Subcutaneous abdominal adipose tissue (tissue), 5 donors: Measurements from ENCODE around the gene TEX13A.
"Not testable (repeated sequence)": the region's sequence is repeated elsewhere in the genome, so short reads cannot be mapped to it uniquely, and the experiment has no call there.

Source experiments
- H3K27ac ChIP-seq: one replicate; pipeline ENCODE4 v1.7.0; 2013; ENCODE audit warnings: low read depth, mild to moderate bottlenecking, inconsistent platforms, low read length, moderate library complexity
- H3K27me3 ChIP-seq, 5 donors: one replicate each; pipeline ENCODE4 v1.7.0; 2013; ENCODE audit warnings: low read length in 5 of 5, inconsistent platforms in 1 of 5; ENCODE audit not compliant: control insufficient read depth in 5 of 5, insufficient read depth in 4 of 5
- H3K36me3 ChIP-seq, 5 donors: one replicate each; pipeline ENCODE4 v1.7.0; 2013; ENCODE audit warnings: low read length in 5 of 5; ENCODE audit not compliant: control insufficient read depth in 5 of 5, insufficient read depth in 5 of 5
- H3K4me1 ChIP-seq, 5 donors: one replicate each; pipeline ENCODE4 v1.7.0; 2013; ENCODE audit warnings: low read length in 5 of 5, mild to moderate bottlenecking in 3 of 5, moderate library complexity in 1 of 5; ENCODE audit not compliant: control insufficient read depth in 5 of 5, insufficient read depth in 5 of 5
- H3K4me3 ChIP-seq, 5 donors: one replicate each; pipeline ENCODE4 v1.7.0; 2013; ENCODE audit warnings: low read length in 5 of 5, low read depth in 1 of 5
- H3K9ac ChIP-seq, 5 donors: one replicate each; pipeline ENCODE4 v1.7.0; 2013; ENCODE audit warnings: low read length in 5 of 5, mild to moderate bottlenecking in 4 of 5, moderate library complexity in 3 of 5
- H3K9me3 ChIP-seq, 5 donors: one replicate each; pipeline ENCODE4 v1.7.0; 2013; ENCODE audit warnings: low read length in 5 of 5; ENCODE audit not compliant: control insufficient read depth in 5 of 5
- donor health status: healthy.
- donor health status: healthy.
- donor health status: healthy.
- donor health status: healthy.
- donor health status: healthy.

TEX13A gene

GRCh38 chrX:105220636-105221035 lies at the start of gene TEX13A:
TEX13A (minus strand) TSS chrX:105220694; CDS start chrX:105220397, 297 bp downstream.
- H3K27ac ChIP-seq = no peak within 1 kb of the TSS
- peaks cover 0 to 10% (median 0%) of the 10 kb centered on the region in 5 donors for H3K9me3 ChIP-seq
- peaks cover 0 to 9% (median 3%) of the 10 kb centered on the region in 5 donors for H3K27me3 ChIP-seq
- no peak within 1 kb of the TSS for H3K9ac ChIP-seq
- H3K4me3 ChIP-seq = no peak within 1 kb of the TSS
- H3K36me3 ChIP-seq = no peaks in the 10 kb centered on the region
- no peaks in the 10 kb centered on the region for H3K4me1 ChIP-seq

GRCh38 chrX:105269386-105269785 lies 48.9 kb upstream of the TEX13A start:
- H3K27ac ChIP-seq = no peak overlapping the region
- H3K4me3 ChIP-seq = no peak overlapping the region
- peaks cover 0 to 4% (median 0%) of the 10 kb centered on the region in 5 donors for H3K4me1 ChIP-seq
- H3K9ac ChIP-seq = no peak overlapping the region
- H3K27me3 ChIP-seq = peaks cover 0 to 13% (median 5%) of the 10 kb centered on the region in 5 donors
- no peaks in the 10 kb centered on the region for H3K9me3 ChIP-seq
- H3K36me3 ChIP-seq = no peaks in the 10 kb centered on the region

GRCh38 chrX:105267167-105267566 lies 46.7 kb upstream of the TEX13A start:
- Histone ChIP-seq H3K27me3 (peaks cover 0 to 12% (median 4%) of the 10 kb centered on the region in 5 donors), H3K9ac (no peak overlapping the region), H3K36me3 (no peaks in the 10 kb centered on the region), H3K9me3 (no peaks in the 10 kb centered on the region), H3K4me3 (no peak overlapping the region), H3K27ac (no peak overlapping the region), H3K4me1 (peaks cover 0 to 4% (median 0%) of the 10 kb centered on the region in 5 donors)

GRCh38 chrX:105266456-105266855 lies 46.0 kb upstream of the TEX13A start:
- peaks cover 0 to 12% (median 4%) of the 10 kb centered on the region in 5 donors for H3K27me3 ChIP-seq
- no peaks in the 10 kb centered on the region for H3K9me3 ChIP-seq
- no peak overlapping the region for H3K9ac ChIP-seq
- no peak overlapping the region for H3K27ac ChIP-seq
- H3K4me3 ChIP-seq = no peak overlapping the region
- H3K4me1 ChIP-seq = peaks cover 0 to 4% (median 0%) of the 10 kb centered on the region in 5 donors
- no peaks in the 10 kb centered on the region for H3K36me3 ChIP-seq

GRCh38 chrX:105265093-105265492 lies 44.6 kb upstream of the TEX13A start:
- Histone ChIP-seq H3K4me1 (peaks cover 0 to 4% (median 0%) of the 10 kb centered on the region in 5 donors), H3K4me3 (no peak overlapping the region), H3K27ac (no peak overlapping the region), H3K9me3 (no peaks in the 10 kb centered on the region), H3K27me3 (peaks cover 0 to 18% (median 7%) of the 10 kb centered on the region in 5 donors), H3K36me3 (no peaks in the 10 kb centered on the region), H3K9ac (no peak overlapping the region)

GRCh38 chrX:105263801-105264200 lies 43.3 kb upstream of the TEX13A start:
- Histone ChIP-seq H3K27me3 (peaks cover 0 to 28% (median 10%) of the 10 kb centered on the region in 5 donors), H3K4me3 (no peak overlapping the region), H3K36me3 (no peaks in the 10 kb centered on the region)

GRCh38 chrX:105263171-105263570 lies 42.7 kb upstream of the TEX13A start:
- peaks cover 0 to 28% (median 10%) of the 10 kb centered on the region in 5 donors for H3K27me3 ChIP-seq
- H3K4me1 ChIP-seq = peaks cover 0 to 4% (median 0%) of the 10 kb centered on the region in 5 donors
- H3K27ac ChIP-seq = no peak overlapping the region
- no peaks in the 10 kb centered on the region for H3K36me3 ChIP-seq
- no peaks in the 10 kb centered on the region for H3K9me3 ChIP-seq
- H3K4me3 ChIP-seq = no peak overlapping the region
- H3K9ac ChIP-seq = no peak overlapping the region

More at GRCh38 chrX:105263801-105264200, 43.3 kb upstream of the TEX13A start:
- no peak overlapping the region for H3K27ac ChIP-seq
- peaks cover 0 to 4% (median 0%) of the 10 kb centered on the region in 5 donors for H3K4me1 ChIP-seq
- no peak overlapping the region for H3K9ac ChIP-seq
- no peaks in the 10 kb centered on the region for H3K9me3 ChIP-seq

- Histone ChIP-seq H3K9ac (no peak overlapping the region), H3K27me3 (peaks cover 0 to 28% (median 8%) of the 10 kb centered on the region in 5 donors), H3K36me3 (no peaks in the 10 kb centered on the region), H3K4me3 (peak overlapping the region in 1 of 5 donors; percentile 41), H3K4me1 (peaks cover 0 to 4% (median 0%) of the 10 kb centered on the region in 5 donors), H3K9me3 (no peaks in the 10 kb centered on the region), H3K27ac (no peak overlapping the region)
These were observed 40.0 kb upstream of the TEX13A start for GRCh38 chrX:105260291-105261043.

- H3K36me3 ChIP-seq = no peaks in the 10 kb centered on the region
- peaks cover 0 to 2% (median 0%) of the 10 kb centered on the region in 5 donors for H3K27me3 ChIP-seq
- no peak overlapping the region for H3K27ac ChIP-seq
- no peak overlapping the region for H3K4me3 ChIP-seq
- no peaks in the 10 kb centered on the region for H3K9me3 ChIP-seq
- peaks cover 0 to 3% (median 0%) of the 10 kb centered on the region in 5 donors for H3K4me1 ChIP-seq
- H3K9ac ChIP-seq = no peak overlapping the region
These were observed 20.6 kb upstream of the TEX13A start for GRCh38 chrX:105241056-105241455.

GRCh38 chrX:105237407-105237806 lies 16.9 kb upstream of the TEX13A start:
- not testable (repeated sequence) for H3K36me3 ChIP-seq, H3K4me3 ChIP-seq, H3K27ac ChIP-seq, H3K4me1 ChIP-seq, H3K9ac ChIP-seq, H3K27me3 ChIP-seq, H3K9me3 ChIP-seq
